Measurements from ENCODE around the gene RAC3. TPM values are rescaled to one million over a fixed set of nuclear protein-coding genes. Genes with fewer than 3 reads are reported as not detected.

The RAC3 gene
- total RNA-seq, 2 donors from 2014 or later: 6.6 to 7.7 TPM

- no peak for ATAC-seq (replicated peaks)
- H3K4me3 Mint-ChIP-seq: peak overlapping the region; percentile 53
- no peak overlapping the region for H3K27ac Mint-ChIP-seq
- H3K4me1 Mint-ChIP-seq: no peaks in the 10 kb centered on the region
- peaks cover 5% of the 10 kb centered on the region for H3K36me3 Mint-ChIP-seq (ENCODE audit: low read depth)
- no peaks in the 10 kb centered on the region for H3K9me3 Mint-ChIP-seq
- no peaks in the 10 kb centered on the region for H3K27me3 Mint-ChIP-seq
Measured at GRCh38 chr17:82063424-82064415, 32.2 kb downstream of the RAC3 start.

DNA sequence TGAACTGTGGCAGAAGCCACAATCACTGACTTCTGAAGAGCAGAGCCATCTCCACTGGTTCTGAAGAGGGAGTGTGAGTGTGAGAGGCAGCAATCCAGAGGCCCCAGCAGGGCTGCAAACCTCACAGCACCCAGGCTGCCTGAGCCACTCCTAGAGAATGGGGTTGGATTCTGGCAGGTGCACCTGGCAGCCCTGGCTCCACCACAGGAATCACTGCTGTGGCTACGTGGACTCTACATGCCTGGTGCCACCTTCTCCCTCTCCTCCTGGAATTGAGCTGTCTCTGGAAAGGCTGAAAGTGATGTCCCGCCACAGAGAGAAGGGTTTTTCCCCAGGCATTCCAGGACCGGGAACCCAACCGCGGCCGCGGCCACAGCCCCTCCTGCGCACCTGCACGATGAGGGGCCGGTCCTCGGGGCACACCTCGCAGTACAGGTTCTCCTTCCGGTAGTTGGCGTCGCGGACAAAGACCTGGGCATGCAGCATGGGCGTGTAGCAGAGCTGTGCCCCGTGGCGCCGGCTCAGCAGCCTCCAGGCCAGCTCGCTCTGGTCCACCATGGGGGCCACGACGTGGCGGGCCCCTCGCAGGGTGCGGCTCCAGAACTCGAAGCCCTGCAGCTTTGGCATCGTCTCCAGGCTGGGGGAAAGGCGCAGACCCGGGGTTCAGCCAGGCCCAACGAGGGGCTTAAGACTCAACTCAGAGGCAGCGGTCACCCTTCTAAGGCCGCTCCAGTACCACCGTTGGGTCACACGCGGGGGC, 33.1 kb downstream of the RAC3 start:
- H3K9me3 Mint-ChIP-seq: no peaks in the 10 kb centered on the region
- peak overlapping the region; percentile 53 for H3K4me3 Mint-ChIP-seq
- ATAC-seq (replicated peaks): peak; percentile 25
- H3K27me3 Mint-ChIP-seq: no peaks in the 10 kb centered on the region
- H3K4me1 Mint-ChIP-seq: no peaks in the 10 kb centered on the region
- no peak overlapping the region for H3K27ac Mint-ChIP-seq
- peaks cover 5% of the 10 kb centered on the region for H3K36me3 Mint-ChIP-seq (ENCODE audit: low read depth)

GRCh38 chr17:82065193-82065637, 33.7 kb downstream of the RAC3 start:
- Mint-ChIP-seq H3K27me3 (no peaks in the 10 kb centered on the region), H3K4me3 (peak overlapping the region; percentile 53), H3K27ac (no peak overlapping the region), H3K9me3 (no peaks in the 10 kb centered on the region), H3K36me3 (ENCODE audit: low read depth) (peaks cover 2% of the 10 kb centered on the region), H3K4me1 (no peaks in the 10 kb centered on the region)
- ATAC-seq (replicated peaks): peak; percentile 59

GRCh38 chr17:82065638-82066303, 34.3 kb downstream of the RAC3 start, which contains the start of gene DUS1L:
DUS1L (minus strand) TSS chr17:82065804; CDS start chr17:82065059, 745 bp downstream.
- Mint-ChIP-seq H3K27ac (peak within 1 kb of the TSS; percentile 95), H3K9me3 (no peaks in the 10 kb centered on the region), H3K4me1 (no peaks in the 10 kb centered on the region), H3K27me3 (no peaks in the 10 kb centered on the region), H3K4me3 (peak within 1 kb of the TSS; percentile 83), H3K36me3 (ENCODE audit: low read depth) (no peaks in the 10 kb centered on the region)
- ATAC-seq (replicated peaks): peak; percentile 85

DNA sequence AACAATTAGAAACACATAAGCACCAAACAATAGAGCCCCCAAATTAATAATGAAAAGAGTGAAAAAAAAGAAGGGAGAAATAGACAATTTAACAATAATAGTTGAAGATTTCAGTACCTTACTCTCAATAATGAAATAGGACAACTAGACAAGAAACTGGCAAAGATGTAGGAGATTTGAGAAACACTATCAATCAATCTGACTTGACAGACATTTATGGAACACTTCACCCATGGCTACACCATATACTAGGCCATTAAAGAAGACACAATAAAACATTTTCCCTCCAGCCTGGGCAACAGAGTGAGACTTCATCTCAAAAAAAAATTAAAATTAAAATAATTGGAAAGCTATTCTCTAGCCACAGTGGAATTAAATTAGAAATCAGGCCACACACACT, 39.1 kb downstream of the RAC3 start:
- no peak for ATAC-seq (replicated peaks)

DNA sequence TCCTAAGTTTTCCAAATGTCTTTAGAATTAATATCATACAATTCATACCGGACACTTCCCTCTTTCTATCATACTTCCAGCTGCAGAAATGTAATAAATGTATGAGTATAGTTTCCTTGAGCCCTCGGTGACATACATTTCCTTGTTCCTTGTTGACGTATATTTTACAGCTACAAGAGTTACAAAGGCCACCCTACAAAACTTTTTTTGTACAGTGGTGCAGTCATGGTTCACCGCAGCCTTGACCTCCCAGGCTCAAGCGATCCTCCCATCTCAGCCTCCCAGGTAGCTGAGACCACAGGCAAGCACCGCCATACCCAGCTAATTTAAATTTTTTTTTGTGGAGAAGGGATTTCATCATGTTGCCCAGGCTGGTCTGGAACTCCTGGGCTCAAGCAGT, 41.3 kb downstream of the RAC3 start:
- ATAC-seq (replicated peaks): no peak
- no peak overlapping the region for H3K27ac Mint-ChIP-seq
- H3K4me3 Mint-ChIP-seq: no peak overlapping the region
- no peaks in the 10 kb centered on the region for H3K4me1 Mint-ChIP-seq
- H3K36me3 Mint-ChIP-seq (ENCODE audit: low read depth): no peaks in the 10 kb centered on the region
- no peaks in the 10 kb centered on the region for H3K27me3 Mint-ChIP-seq
- H3K9me3 Mint-ChIP-seq: no peaks in the 10 kb centered on the region

More for the DNA sequence above, 39.1 kb downstream of the RAC3 start:
- Mint-ChIP-seq H3K4me3 (no peak overlapping the region), H3K27ac (no peak overlapping the region), H3K36me3 (ENCODE audit: low read depth) (no peaks in the 10 kb centered on the region), H3K9me3 (no peaks in the 10 kb centered on the region), H3K4me1 (no peaks in the 10 kb centered on the region), H3K27me3 (no peaks in the 10 kb centered on the region)

DNA sequence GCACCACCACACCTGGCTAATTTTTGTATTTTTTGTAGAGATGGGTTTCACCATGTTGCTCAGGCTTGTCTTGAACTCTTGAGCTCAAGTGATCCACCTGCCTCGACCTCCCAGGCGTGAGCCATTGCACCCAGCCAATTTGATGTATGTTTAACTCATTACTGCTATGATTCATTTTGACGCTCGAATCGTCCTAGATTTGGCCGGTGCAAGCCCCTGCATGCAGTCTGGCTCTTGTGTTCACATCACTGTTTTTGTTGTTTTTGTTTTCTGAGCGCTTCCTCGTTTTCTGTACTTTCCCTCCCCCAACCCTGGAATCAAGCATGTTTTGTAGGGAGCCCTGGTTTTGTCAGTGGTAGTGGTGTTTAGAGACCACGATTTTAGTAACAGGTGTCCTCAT, 42.0 kb downstream of the RAC3 start:
- ATAC-seq (replicated peaks): no peak
- Mint-ChIP-seq H3K4me3 (no peak overlapping the region), H3K27me3 (no peaks in the 10 kb centered on the region), H3K36me3 (ENCODE audit: low read depth) (peaks cover 6% of the 10 kb centered on the region), H3K4me1 (no peaks in the 10 kb centered on the region), H3K9me3 (no peaks in the 10 kb centered on the region), H3K27ac (no peak overlapping the region)

GRCh38 chr17:82076018-82076784, 44.7 kb downstream of the RAC3 start:
- no peak overlapping the region for H3K4me3 Mint-ChIP-seq
- H3K27ac Mint-ChIP-seq: no peak overlapping the region
- H3K36me3 Mint-ChIP-seq (ENCODE audit: low read depth): peaks cover 18% of the 10 kb centered on the region
- no peaks in the 10 kb centered on the region for H3K4me1 Mint-ChIP-seq
- no peaks in the 10 kb centered on the region for H3K27me3 Mint-ChIP-seq
- no peak for ATAC-seq (replicated peaks)
- H3K9me3 Mint-ChIP-seq: no peaks in the 10 kb centered on the region

- Mint-ChIP-seq H3K4me1 (no peaks in the 10 kb centered on the region), H3K27me3 (no peaks in the 10 kb centered on the region), H3K4me3 (no peak overlapping the region), H3K9me3 (no peaks in the 10 kb centered on the region), H3K36me3 (ENCODE audit: low read depth) (peaks cover 18% of the 10 kb centered on the region), H3K27ac (no peak overlapping the region)
- no peak for ATAC-seq (replicated peaks)
Measured at GRCh38 chr17:82076785-82077591, 45.5 kb downstream of the RAC3 start.

- H3K27ac Mint-ChIP-seq: no peak overlapping the region
- peaks cover 18% of the 10 kb centered on the region for H3K36me3 Mint-ChIP-seq (ENCODE audit: low read depth)
- H3K27me3 Mint-ChIP-seq: no peaks in the 10 kb centered on the region
- no peaks in the 10 kb centered on the region for H3K4me1 Mint-ChIP-seq
- peak; percentile 61 for ATAC-seq (replicated peaks)
- H3K9me3 Mint-ChIP-seq: no peaks in the 10 kb centered on the region
- H3K4me3 Mint-ChIP-seq: no peak overlapping the region
Measured at GRCh38 chr17:82077617-82078358, 46.3 kb downstream of the RAC3 start.

- no peaks in the 10 kb centered on the region for H3K4me1 Mint-ChIP-seq
Measured at GRCh38 chr17:82078433-82078832, 47.0 kb downstream of the RAC3 start.

DNA sequence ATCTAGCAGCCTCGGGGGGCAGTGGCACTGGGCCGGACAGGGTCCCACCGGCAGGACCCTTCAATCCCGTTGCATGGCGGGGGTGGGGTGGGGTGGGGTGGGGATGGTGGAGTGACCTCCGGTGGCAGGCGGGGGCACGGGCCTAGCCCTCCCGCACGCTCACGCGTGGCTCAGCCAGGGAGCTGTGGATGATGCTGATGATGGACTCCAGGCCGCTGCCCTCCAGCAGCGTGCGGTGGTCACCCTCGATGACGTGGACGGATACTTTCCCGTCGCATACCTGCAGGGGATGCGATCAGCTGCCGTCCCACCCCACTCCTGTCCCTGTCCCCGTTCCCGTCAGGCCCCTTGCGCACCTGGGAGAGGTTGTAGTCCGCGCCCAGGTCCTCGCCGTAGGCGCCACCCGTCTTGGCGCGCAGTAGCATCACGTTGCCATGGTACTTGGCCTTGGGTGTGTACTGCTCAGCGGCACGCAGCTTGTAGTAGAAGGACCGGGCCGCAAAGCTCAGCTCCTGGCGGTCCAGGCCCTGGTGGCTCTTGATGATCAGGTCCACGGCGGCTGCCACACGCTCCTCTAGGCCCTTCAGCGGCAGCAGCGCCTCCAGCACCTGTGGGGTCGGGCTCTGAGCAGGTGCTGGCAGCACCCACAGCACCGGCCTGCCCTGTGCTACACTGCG, 47.7 kb downstream of the RAC3 start:
- no peak for ATAC-seq (replicated peaks)
- Mint-ChIP-seq H3K27ac (no peak overlapping the region), H3K9me3 (no peaks in the 10 kb centered on the region), H3K36me3 (ENCODE audit: low read depth) (peaks cover 31% of the 10 kb centered on the region), H3K4me3 (no peak overlapping the region), H3K27me3 (no peaks in the 10 kb centered on the region), H3K4me1 (no peaks in the 10 kb centered on the region)

More at GRCh38 chr17:82078433-82078832, 47.0 kb downstream of the RAC3 start:
- Mint-ChIP-seq H3K4me3 (no peak overlapping the region), H3K27ac (no peak overlapping the region), H3K27me3 (no peaks in the 10 kb centered on the region), H3K9me3 (no peaks in the 10 kb centered on the region), H3K36me3 (ENCODE audit: low read depth) (peaks cover 25% of the 10 kb centered on the region)
- ATAC-seq (replicated peaks): no peak

All from activated T-helper 17 cell treated with anti-CD3 and anti-CD28 coated beads, Interleukin-2, amount 50 U/mL, for 72 hours (primary cell).